Ramos (cell line): ENCODE measurements around the gene ACAP2.

ENCODE experiments used
- in situ Hi-C: fragments of 300-500 bp; cut with MboI; formaldehyde crosslinking; loops from one replicate; pipeline ENCODE4 v1.14.3; 2022; ENCODE audit warnings: low sequenced_read_pairs; ENCODE audit not compliant: unreplicated experiment

The ACAP2 gene

DNA sequence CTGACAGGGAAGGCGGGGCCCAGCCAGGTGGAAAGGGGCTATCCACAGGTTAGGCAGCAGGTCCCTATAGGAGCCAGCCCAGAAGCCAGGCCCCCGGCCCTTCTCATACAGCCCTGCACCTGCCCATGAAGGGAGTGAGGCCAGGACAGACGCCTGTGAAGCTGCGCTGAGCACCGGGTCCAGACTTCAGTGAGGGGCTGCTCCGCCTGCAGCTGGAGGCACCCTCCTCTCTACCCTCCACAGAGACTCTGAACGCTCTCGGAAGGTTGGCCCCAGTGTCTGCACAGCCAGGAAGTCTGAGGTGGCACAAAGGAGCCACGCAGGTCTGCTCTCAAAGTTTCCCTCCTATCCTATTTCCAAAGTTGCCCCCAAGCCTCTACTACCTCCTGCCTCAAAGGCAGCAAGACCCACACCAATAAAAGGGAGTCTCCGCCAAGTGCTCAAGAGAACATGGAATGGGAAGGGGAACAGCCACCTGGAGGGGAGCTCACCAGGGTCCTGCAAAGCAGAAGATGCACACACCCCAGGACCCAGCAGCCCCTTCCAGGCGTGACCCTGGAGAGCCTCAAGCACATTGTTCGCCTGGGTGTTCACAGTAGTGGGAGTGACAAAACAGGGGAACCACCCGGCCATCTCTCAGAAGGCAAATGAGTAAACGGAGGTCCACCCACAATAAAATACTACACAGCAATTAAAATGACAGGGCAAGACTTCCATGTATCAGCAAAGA lies 191.3 kb downstream of the ACAP2 start:
- in situ Hi-C loops = no loop called here

- in situ Hi-C loops = no loop called here
These were observed 192.2 kb downstream of the ACAP2 start for GRCh38 chr3:195250473-195251251.

- in situ Hi-C loops = no loop called here
These were observed 192.9 kb downstream of the ACAP2 start for GRCh38 chr3:195249858-195250464.

DNA sequence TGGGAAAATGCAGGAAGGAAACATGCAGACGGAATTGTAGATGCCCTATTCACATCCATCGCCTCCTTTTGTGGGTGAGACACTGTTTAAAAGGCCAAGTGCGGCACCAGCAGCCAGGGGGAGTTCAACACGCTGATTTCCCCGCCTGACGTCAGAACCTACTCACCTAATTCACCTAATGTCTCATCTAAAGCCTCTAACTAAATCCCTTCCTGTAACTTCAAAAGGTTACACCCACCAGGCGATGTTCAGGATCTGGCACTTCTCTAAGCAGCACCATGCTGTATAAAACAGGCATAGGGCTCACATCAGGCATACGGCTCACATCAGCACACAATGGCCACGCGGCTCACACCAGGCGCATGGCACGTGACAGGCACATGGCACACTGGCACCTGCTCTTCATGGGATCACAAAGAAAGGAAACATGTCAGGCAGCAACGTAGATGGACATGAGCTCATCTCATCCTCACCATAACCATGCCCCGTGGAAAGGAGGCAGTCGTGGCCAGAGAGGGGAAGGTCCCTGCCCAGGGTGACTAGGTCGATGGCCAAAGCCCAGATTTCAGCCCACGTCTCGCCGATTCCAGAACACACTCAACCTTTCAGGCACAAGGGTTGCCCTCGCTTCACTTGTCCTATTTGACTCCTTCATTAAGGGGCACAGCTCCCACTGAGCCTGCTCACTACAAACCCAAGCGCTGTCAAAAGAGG lies 193.6 kb downstream of the ACAP2 start:
- in situ Hi-C loops = no loop called here

DNA sequence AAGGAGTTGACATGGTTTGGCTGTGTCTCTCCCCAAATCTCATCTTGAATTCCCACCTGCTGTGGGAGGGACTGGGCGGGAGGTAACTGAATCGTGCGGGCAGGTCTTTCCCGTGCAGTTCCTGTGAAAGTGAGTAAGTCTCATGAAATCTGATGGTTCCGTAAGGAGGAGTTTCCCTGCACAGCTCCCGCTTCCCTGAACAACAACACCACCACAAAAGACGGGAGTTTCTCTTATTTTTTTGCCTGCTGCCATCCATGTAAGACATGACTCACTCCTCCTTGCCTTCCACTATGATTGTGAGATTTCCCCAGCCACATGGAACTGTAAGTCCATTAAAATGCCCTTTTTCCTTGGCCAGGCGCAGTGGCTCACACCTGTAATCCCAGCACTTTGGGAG lies 194.5 kb downstream of the ACAP2 start:
- in situ Hi-C loops = no loop called here

GRCh38 chr3:195247863-195248189 lies 195.0 kb downstream of the ACAP2 start:
- in situ Hi-C loops = no loop called here

- in situ Hi-C loops = no loop called here
These were observed 195.5 kb downstream of the ACAP2 start for GRCh38 chr3:195247086-195247862.

GRCh38 chr3:195246581-195246995 lies 196.2 kb downstream of the ACAP2 start:
- in situ Hi-C loops = no loop called here

DNA sequence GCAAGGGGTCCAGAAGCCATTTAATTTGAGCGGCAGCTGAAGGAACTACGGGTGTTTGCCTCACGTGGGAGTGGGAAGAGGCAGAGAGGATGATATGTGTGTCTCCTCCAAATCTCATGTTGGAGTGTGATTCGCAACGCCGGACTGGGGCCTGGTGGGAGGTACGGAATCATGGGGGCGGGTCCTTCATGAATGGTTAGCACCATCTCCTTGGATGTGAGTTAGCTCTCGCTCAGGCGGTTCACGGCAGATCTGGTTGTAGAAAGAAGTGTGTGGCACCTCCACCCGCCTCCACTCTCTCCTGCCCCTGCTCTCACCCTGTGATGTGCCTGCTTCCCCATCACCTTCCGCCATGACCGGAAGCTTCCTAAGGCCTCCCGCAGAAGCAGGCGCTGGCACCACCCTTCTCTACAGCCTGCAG lies 197.3 kb downstream of the ACAP2 start:
- in situ Hi-C loops = no loop called here

DNA sequence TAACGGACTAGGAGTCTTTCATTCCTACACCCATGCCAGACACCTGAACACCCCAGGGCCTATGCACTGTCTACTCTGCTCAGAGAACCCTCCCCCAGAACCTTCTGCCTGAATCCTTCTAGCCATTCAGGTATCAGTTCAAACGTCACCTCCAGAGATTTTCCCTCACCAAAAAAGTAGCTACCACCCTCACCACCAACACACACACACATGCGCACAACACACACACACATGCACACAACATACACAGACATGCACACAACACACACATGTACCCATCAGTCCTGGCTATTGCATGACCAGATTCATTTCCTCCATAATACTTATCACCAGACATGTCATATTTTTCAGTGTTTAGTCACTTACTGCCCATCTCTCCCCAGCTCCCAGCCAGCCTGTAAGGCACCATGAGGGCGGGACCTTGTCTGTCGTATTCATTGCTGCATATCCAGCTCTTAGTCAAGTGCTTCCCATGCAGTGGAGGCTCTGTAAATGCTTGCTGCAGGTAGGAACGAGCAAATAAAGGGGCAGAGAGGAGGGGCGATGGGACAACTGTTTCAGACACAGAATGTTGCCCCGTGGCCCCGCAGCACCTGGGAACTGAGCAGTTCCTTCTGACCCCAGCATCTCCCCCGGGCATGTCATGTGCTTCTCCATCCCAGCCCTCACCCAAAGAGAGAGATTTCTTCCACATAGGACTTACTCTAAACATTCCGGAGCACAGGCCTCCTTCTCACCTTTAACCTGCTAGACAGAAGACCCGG lies 201.0 kb downstream of the ACAP2 start:
- in situ Hi-C loops = no loop called here

DNA sequence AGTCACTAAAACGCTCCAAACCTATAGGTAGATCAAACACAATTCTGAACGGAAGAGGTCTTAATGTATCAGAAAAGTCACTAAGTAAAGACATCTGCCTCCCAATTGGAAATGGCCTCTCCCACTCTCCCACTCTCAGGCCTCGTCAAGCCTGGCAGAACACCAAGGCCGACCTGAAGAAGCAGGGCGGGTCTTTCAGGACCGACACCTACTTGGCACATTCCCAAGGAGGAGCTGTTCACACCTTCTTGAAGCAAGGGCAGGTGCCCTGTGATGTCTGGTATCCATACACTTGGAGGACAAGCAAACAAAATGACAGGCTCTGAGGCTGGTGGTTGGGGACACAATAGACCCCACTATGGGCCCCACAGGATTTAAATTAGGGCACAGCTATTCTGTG lies 201.9 kb downstream of the ACAP2 start:
- in situ Hi-C loops = no loop called here

DNA sequence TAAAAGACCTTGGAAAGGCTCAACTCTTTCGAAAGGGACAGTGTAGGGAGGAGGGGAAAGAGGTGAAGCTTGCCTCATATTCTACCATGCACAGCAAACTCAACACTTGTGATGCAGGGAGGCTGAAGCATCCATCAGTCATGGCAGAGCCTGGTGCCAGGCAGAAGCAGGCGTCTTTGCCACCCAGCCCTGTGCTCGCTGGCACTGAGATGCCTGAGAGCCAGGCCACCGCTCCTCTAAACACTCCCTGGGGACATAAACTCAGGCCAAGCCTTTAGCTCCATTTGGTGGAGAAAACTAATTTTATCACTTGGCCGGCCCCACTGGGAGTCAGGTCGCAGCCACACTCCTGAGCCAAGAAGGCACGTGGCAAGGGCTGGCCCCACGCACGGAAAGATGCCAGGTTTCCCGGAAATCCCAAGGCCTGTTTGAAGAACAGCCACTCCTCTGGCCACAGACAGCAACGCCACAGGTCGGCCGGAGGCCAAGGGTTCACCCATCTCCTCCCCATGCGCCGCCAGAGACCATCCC lies 202.6 kb downstream of the ACAP2 start:
- in situ Hi-C loops = no loop called here

- in situ Hi-C loops = no loop called here
These were observed 203.7 kb downstream of the ACAP2 start for GRCh38 chr3:195239121-195239520.

GRCh38 chr3:195238586-195239118 lies 204.2 kb downstream of the ACAP2 start:
- in situ Hi-C loops = no loop called here

- in situ Hi-C loops = no loop called here
These were observed 204.7 kb downstream of the ACAP2 start for GRCh38 chr3:195238081-195238571.

GRCh38 chr3:195236801-195237570 lies 205.8 kb downstream of the ACAP2 start:
- in situ Hi-C loops = no loop called here

- in situ Hi-C loops = no loop called here
These were observed 206.6 kb downstream of the ACAP2 start for GRCh38 chr3:195236076-195236798.
